Dermis microvascular lymphatic vessel endothelial cell (primary cell): ENCODE measurements around the gene PHF19. TPM values are rescaled to one million over a fixed set of nuclear protein-coding genes. Genes with fewer than 3 reads are reported as not detected.

Experiments used
- DNase-seq, 2 donors: peaks; one replicate each; pipeline versions ENCODE4 v3.0.0 to v3.0.0-alpha.2; 2010; ENCODE audit warnings: low read depth in 2 of 2
- total RNA-seq: library from RNA; depleted of rRNA; stranded (reverse); fragments of >200 nt; gene quantifications from 2 replicates; pipeline ENCODE4 v1.2.1, GENCODE V29; 2014

PHF19 gene
- total RNA-seq, 1 donor from 2014 or later: 32.1 TPM

DNA sequence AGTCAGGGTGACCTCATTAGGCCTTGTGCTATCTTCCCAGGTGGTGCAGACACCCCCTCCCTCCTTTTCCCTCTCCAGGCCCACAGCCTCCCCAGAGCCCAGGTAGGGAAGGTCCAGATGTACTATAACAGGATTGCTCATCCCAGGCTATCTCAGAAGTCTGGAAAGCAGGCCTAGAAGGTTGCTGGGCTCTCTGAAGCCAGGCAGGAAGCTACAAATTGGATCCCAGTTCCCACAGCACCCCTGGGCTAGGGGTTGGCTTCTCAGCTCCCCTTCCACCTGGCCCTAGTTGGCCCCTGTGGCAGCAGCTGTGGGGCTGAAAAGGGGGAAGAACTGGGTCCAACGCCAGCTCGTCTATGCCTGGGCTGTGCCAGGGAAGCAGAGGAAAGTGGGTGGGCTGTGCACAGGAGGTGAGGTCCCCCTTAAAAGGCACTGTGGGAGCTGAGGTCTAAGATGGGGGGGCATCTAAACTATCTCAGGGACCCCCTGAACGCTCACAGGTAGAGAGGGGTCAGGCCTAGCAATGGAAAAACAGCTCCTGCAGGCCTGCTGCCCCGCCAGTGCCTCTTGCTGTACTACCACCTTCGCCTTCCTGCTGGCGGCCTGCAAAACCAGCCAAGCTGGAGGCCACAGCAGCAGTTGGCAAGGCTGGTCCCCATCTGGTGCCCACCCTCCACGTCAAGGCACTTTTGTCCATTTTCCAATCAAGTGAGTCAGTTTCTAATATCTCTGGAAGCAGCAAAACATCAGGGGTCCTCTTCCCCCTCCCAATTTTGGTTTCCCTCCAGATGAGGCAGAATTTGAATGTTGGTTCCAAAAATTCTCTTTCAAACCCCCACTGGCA lies 20.9 kb downstream of the PHF19 start:
- DNase-seq: no peak

DNA sequence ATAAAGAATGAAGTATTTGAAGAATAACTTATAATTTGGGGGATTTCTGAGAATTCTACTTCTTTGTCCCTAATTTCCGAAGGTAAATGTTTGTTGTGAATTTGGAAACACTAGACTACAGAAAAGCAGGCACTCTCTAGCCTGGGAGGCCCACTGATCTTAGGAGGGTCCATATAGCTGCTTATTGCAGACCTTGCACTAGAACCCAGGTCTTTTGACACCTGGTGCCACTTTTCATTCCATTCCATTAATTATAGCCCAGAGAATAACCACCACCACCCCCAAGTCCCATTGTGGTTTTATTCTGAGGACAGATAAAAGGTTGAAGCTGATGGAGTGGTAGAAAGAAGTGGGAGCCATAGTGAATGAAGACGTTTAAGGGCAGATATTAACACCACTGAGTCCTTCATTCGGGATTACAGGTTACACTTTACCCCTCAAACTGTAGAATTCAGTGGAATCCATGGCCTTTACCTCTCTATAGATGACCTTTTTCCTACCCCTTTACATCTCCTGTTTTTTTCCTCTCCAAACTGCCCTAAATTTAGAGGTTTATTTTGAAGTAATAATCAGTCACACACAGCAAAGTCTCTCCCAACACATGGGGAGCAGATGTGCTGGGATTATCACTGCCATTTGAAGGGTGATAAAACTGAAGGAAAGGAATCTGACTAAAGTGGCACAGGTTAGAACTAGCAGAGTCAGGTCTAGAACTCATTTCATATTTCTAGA lies 22.2 kb downstream of the PHF19 start:
- DNase-seq: no peak

- DNase-seq: no peak
These were observed 23.8 kb downstream of the PHF19 start for GRCh38 chr9:120853198-120853597.

DNA sequence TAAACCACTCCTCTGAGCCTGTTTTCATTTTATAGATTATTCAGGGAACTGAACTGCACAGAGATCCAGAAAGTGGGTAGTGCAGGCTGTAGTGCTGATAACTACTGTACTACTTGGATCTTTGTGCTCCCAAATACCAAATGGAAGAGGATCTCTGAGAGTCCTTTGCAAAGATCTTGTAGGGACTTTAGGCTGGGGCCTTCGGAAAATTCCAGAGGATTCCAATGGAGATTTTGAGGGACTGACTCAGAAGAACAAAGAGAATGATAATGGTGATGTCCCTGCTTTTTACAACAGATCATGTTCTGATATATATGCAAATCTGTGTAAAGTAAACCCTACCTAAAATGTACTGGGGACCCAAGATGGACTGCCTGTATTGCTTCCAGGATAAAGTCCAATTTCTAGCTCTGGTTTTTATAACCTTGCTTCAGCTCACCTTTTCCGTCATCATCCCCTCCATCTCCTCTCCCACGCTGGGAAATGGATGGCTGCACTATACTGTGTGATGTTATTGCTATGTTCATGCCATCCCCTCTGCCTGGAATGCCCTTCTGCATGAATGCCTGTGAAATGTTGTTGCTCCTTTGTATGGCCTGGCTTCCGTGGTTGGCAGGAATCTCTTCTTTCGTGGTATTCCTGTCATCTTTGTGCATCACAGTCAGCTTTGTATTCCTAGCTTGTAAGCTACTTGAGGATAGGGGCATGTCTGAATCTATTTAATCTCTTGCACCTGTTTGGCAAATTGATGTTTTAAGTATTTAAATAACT lies 24.6 kb downstream of the PHF19 start:
- DNase-seq: no peak

DNA sequence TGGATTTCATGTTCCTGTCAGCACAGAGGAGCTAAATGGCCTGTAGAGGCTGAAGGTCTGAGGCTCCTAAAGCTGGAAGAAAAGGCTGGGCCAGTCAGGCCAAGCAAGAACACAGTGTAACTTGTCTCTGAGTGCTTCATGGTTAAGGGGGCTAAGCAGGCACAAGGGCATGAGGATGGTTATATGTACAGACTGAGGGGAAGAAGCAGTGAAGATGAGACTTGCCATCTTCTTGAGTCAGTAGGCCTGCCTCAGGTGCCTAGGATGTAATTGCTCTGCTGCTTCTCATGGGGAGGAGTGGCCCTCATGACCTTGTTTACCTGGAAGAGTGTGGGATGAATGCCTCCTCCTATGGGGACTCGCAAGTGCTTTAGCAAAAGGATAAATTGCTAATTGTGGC lies 25.5 kb downstream of the PHF19 start:
- no peak for DNase-seq

- DNase-seq: no peak
These were observed 26.7 kb downstream of the PHF19 start for GRCh38 chr9:120850315-120850714.

GRCh38 chr9:120846906-120847305 lies 30.1 kb downstream of the PHF19 start:
- no peak for DNase-seq

DNA sequence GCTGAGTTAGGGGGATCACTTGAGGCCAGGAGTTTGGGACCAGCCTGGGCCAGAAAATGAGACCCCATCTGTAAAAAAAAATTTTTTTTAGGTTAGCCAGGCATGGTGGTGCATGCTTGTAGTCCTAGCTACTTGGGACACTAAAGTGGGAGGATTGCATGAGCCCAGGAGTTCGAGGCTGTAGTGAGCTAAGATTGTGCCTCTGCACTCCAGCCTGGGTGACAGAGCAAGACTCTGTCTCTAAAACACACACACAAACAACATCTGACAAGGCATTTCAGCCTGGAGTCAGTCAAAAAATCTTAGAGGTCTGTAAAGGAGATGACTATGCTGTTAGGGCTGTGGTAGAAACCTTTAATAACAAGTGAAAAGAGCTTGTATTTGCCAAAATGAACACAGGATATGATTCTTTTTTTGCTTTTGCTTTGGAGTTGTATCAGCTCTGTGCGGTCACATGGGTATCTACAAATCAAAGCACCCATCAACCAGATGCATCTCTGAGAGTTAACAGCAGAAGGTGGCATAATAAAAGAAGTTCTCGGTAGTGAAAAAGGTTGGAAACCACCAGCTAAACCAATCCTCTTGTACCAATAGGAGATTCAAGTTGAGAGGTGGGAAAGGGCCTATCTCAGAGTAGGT lies 30.6 kb downstream of the PHF19 start:
- DNase-seq: no peak

GRCh38 chr9:120845255-120845654 lies 31.7 kb downstream of the PHF19 start:
- DNase-seq: no peak

- DNase-seq: peak; percentile 99
These were observed 34.1 kb downstream of the PHF19 start, which contains the start of gene PSMD5 for GRCh38 chr9:120842685-120843485. TSS of gene PSMD5 (minus strand) at chr9:120842922. CDS start at chr9:120842909, 13 bp downstream.

- DNase-seq: peak in 1 of 2 donors; percentile 12
These were observed 34.9 kb downstream of the PHF19 start for GRCh38 chr9:120841930-120842684.

DNA sequence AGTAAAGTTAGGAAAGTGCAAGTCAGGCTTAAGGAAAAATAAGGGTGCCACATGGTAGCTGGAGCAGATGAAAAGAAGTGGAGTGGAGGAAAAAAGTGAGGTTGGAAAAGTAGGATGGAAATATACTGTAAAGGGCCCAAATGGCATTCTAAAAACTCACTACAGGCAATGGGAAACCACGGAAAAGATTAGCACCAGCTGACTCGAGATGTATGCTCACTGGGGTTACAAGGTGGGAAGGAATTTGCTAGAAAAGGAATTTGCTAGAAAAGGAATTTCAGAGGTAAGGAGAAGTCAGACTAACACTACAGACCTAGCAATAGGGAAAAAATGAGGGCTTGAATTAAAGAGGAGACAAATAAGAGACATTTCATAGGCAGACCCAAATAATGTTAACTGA lies 37.8 kb downstream of the PHF19 start:
- DNase-seq: no peak

GRCh38 chr9:120837921-120838320 lies 39.1 kb downstream of the PHF19 start:
- no peak for DNase-seq

DNA sequence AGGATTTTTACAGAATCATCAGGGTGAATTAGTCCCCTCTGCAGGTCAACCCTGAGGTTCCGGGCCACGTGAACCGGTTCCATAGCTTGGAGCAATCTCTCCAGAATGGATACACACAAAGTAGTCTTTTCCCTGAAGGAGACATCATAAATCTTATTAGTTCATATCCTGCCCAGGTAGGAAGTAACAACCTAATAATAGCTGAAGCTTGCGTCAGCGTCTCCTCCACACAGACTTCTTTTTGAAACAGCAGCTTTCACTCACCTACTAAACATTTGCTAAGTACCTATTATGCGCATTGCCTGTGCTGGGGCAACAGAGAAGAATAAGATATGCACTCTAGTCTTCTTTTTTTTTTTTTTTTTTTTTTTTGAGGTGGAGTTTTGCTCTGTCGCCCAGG lies 43.7 kb downstream of the PHF19 start:
- DNase-seq: no peak

- DNase-seq: no peak
These were observed 44.2 kb downstream of the PHF19 start for GRCh38 chr9:120832807-120833206.

DNA sequence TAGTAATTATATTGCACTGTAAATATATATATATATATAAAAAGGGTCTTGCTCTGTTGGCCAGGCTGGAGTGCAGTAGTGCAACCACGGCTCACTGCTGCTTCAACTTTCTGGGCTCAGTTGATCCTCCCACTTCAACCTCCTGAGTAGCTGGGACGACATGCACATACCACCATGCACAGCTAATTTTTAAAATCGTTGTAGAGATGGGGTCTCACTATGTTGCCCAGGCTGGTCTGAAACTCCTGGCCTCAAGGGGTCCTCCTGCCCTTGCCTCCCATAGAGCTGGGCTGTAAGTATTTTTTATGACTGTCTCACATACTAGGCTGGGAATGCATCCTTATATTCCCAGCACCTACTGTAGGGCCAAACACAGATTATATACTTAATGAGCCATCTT lies 46.1 kb downstream of the PHF19 start:
- DNase-seq: no peak

GRCh38 chr9:120830151-120830550 lies 46.8 kb downstream of the PHF19 start:
- DNase-seq: no peak

GRCh38 chr9:120829650-120830049 lies 47.3 kb downstream of the PHF19 start:
- DNase-seq: no peak

GRCh38 chr9:120820095-120820494 lies 56.9 kb downstream of the PHF19 start:
- no peak for DNase-seq

DNA sequence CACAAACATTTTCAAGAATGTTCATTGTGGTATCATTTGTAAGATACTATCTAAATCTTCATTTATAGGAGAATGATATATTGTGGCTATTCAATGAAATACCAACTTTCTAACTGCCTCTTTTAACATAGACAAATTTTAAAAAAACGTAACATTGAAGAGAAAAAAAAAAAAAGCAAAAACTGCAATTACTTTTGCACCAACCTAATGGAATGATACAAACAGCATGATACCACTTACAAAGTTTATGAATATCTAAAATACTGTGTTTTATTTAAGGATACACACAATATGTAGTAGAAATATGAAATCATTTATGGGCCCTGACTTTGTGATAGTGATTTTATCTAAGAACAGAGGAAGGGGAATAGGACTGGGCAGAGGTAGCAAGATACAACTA lies 58.4 kb downstream of the PHF19 start:
- DNase-seq: no peak
